Measurements from ENCODE around the gene PCDHGB1. TPM values are rescaled to one million over a fixed set of nuclear protein-coding genes. Genes with fewer than 3 reads are reported as not detected.

PCDHGB1 gene
- total RNA-seq, 1 experiment from 2014 or later = 2.0 TPM

- Histone ChIP-seq H3K9me3 (ENCODE audit: control insufficient read depth, insufficient read depth, low read depth, low read length) (no peaks in the 10 kb centered on the region; the same call in 1 of the 2 replicates), H3K4me1 (ENCODE audit: control insufficient read depth, insufficient read depth, low read length) (no peaks in the 10 kb centered on the region), H3K4me3 (ENCODE audit: low read depth in 2 of 2, low read length in 2 of 2) (no peak overlapping the region), H3K27me3 (ENCODE audit: control insufficient read depth, insufficient read depth, low read length) (no peaks in the 10 kb centered on the region), H3K27ac (ENCODE audit: low read length) (no peak overlapping the region), H3K36me3 (ENCODE audit: control insufficient read depth, insufficient read depth, low read length) (no peaks in the 10 kb centered on the region)
- ChIA-PET POLR2A (no interaction called here), CTCF (no interaction called here)
- TF ChIP-seq POLR2AphosphoS5 (IDR thresholded peaks at IDR 0.05; ENCODE audit: low read depth, low read length) (no peak), SIN3A (IDR thresholded peaks at IDR 0.05; ENCODE audit: borderline replicate concordance, insufficient read depth, low read depth, low read length) (no peak), REST (IDR thresholded peaks at IDR 0.05; ENCODE audit: insufficient read depth in 1 of 2, low read depth in 2 of 2, low read length in 1 of 2) (no peak), CTCF (IDR thresholded peaks at IDR 0.05) (no peak), TCF7L2 (IDR thresholded peaks at IDR 0.05; ENCODE audit: low read depth, low read length) (no peak)
- in situ Hi-C loops (cut with HindIII; ENCODE audit: low pct_unique_long_range_greater_than_20kb, low sequenced_read_pairs) = no loop called here
- no TSS peak for BruUV-seq (replicated peaks)
- DNase-seq (ENCODE audit: low read depth, low spot score) (no peak), ATAC-seq (no peak)
- intact Hi-C loops (cut with micrococcal nuclease; ENCODE audit: unreplicated experiment) = no loop called here
Measured at GRCh38 chr5:141389153-141390042, 39.5 kb downstream of the PCDHGB1 start.

- intact Hi-C loops (cut with micrococcal nuclease; ENCODE audit: unreplicated experiment) (no loop called here), in situ Hi-C loops (cut with HindIII; ENCODE audit: low pct_unique_long_range_greater_than_20kb, low sequenced_read_pairs) (no loop called here)
- no peak within 1 kb of the TSS for H3K4me3 ChIP-seq (ENCODE audit: low read depth in 2 of 2, low read length in 2 of 2)
- H3K27ac ChIP-seq (ENCODE audit: low read length) = no peak within 1 kb of the TSS
- DNase-seq (ENCODE audit: low read depth, low spot score) = no peak
- no peak for ATAC-seq
- no peaks in the 10 kb centered on the region; the same call in 1 of the 2 replicates for H3K27me3 ChIP-seq (ENCODE audit: control insufficient read depth, insufficient read depth, low read length)
- H3K36me3 ChIP-seq (ENCODE audit: control insufficient read depth, insufficient read depth, low read length) = no peaks in the 10 kb centered on the region
- H3K9me3 ChIP-seq (ENCODE audit: control insufficient read depth, insufficient read depth, low read depth, low read length) = no peaks in the 10 kb centered on the region; the same call in 1 of the 2 replicates
- no peaks in the 10 kb centered on the region for H3K4me1 ChIP-seq (ENCODE audit: control insufficient read depth, insufficient read depth, low read length)
- BruUV-seq (replicated peaks) = no TSS peak
- TF ChIP-seq CTCF (IDR thresholded peaks at IDR 0.05) (peak; percentile 26; the same call in 1 of the 2 replicates), SIN3A (IDR thresholded peaks at IDR 0.05; ENCODE audit: borderline replicate concordance, insufficient read depth, low read depth, low read length) (no peak), TCF7L2 (IDR thresholded peaks at IDR 0.05; ENCODE audit: low read depth, low read length) (no peak), REST (IDR thresholded peaks at IDR 0.05; ENCODE audit: insufficient read depth in 1 of 2, low read depth in 2 of 2, low read length in 1 of 2) (no peak), POLR2AphosphoS5 (IDR thresholded peaks at IDR 0.05; ENCODE audit: low read depth, low read length) (no peak)
- CTCF ChIA-PET = no interaction called here
- POLR2A ChIA-PET = no interaction called here
Measured at GRCh38 chr5:141392429-141393198, 42.7 kb downstream of the PCDHGB1 start, which contains the start of gene PCDHGA8. TSS of gene PCDHGA8 (plus strand) at chr5:141392633. CDS start at chr5:141392814, 181 bp downstream.
